GM23338 (cell line): Measurements from ENCODE around the gene OR2T5.
"Not testable (repeated sequence)": the region's sequence is repeated elsewhere in the genome, so short reads cannot be mapped to it uniquely, and the experiment has no call there.

Experiments
- CREB1 ChIP-seq: fragments of 250-450 bp; sonication (Bioruptor Pico); IDR thresholded peaks from 2 replicates; pipeline ENCODE4 v1.5.0; 2020; ENCODE audit warnings: low read depth, mild to moderate bottlenecking, moderate library complexity
- EZH2 ChIP-seq: fragments of 200-600 bp; sonication (generic); IDR thresholded peaks from one replicate; pipeline ENCODE4 v1.8.0; 2017; ENCODE audit warnings: antibody characterized with exemption, mild to moderate bottlenecking, low read depth; ENCODE audit not compliant: unreplicated experiment
- EZH2phosphoT487 ChIP-seq: fragments of 200-600 bp; sonication (generic); IDR thresholded peaks from one replicate; pipeline ENCODE4 v1.8.1; 2018; ENCODE audit warnings: antibody characterized with exemption; ENCODE audit not compliant: unreplicated experiment
- JUNB ChIP-seq: IDR thresholded peaks from one replicate; pipeline ENCODE4 v1.6.1; 2016; ENCODE audit warnings: antibody characterized with exemption; ENCODE audit not compliant: unreplicated experiment
- NANOG ChIP-seq: IDR thresholded peaks from 2 replicates; pipeline ENCODE4 v1.6.1; 2016; ENCODE audit warnings: antibody characterized with exemption, borderline replicate concordance
- POLR2AphosphoS5 ChIP-seq: IDR thresholded peaks from 2 replicates; pipeline ENCODE4 v1.6.1; 2016; ENCODE audit warnings: antibody characterized with exemption, low read depth
- REST ChIP-seq: IDR thresholded peaks from one replicate; pipeline ENCODE4 v1.6.1; 2018; ENCODE audit warnings: antibody characterized with exemption; ENCODE audit not compliant: unreplicated experiment
- ZNF331 ChIP-seq: fragments of 250-450 bp; sonication (Bioruptor Pico); IDR thresholded peaks from 2 replicates; pipeline ENCODE4 v1.5.0; 2020; ENCODE audit warnings: low read depth, mild to moderate bottlenecking, moderate library complexity
- TF ChIP-seq, protein P1 (sequence below), 2 experiments: fragments of 200-600 bp in 1 of 2; sonication (generic) in 1 of 2; conservative IDR thresholded peaks; 2 replicates each; pipeline versions ENCODE4 v1.5.1 to v1.6.1; 2016 to 2017; ENCODE audit warnings: antibody characterized with exemption in 2 of 2, low read depth in 2 of 2, mild to moderate bottlenecking in 2 of 2, moderate library complexity in 1 of 2
- TF ChIP-seq, protein P2 (sequence below): IDR thresholded peaks from 2 replicates; pipeline ENCODE4 v1.6.1; 2016; ENCODE audit warnings: antibody characterized with exemption

GRCh38 chr1:248450466-248451145, 37.8 kb upstream of the OR2T5 start:
- TF ChIP-seq EZH2phosphoT487; POLR2AphosphoS5; REST; CREB1 (CRISPR knock-in tag); EZH2; JUNB; NANOG; ZNF331 (CRISPR knock-in tag): not testable (repeated sequence)
- TF ChIP-seq, protein P1, sequence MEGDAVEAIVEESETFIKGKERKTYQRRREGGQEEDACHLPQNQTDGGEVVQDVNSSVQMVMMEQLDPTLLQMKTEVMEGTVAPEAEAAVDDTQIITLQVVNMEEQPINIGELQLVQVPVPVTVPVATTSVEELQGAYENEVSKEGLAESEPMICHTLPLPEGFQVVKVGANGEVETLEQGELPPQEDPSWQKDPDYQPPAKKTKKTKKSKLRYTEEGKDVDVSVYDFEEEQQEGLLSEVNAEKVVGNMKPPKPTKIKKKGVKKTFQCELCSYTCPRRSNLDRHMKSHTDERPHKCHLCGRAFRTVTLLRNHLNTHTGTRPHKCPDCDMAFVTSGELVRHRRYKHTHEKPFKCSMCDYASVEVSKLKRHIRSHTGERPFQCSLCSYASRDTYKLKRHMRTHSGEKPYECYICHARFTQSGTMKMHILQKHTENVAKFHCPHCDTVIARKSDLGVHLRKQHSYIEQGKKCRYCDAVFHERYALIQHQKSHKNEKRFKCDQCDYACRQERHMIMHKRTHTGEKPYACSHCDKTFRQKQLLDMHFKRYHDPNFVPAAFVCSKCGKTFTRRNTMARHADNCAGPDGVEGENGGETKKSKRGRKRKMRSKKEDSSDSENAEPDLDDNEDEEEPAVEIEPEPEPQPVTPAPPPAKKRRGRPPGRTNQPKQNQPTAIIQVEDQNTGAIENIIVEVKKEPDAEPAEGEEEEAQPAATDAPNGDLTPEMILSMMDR (conservative IDR thresholded peaks at IDR 0.05; ENCODE audit: low read depth in 2 of 2) = not testable (repeated sequence)
- TF ChIP-seq, protein P2, sequence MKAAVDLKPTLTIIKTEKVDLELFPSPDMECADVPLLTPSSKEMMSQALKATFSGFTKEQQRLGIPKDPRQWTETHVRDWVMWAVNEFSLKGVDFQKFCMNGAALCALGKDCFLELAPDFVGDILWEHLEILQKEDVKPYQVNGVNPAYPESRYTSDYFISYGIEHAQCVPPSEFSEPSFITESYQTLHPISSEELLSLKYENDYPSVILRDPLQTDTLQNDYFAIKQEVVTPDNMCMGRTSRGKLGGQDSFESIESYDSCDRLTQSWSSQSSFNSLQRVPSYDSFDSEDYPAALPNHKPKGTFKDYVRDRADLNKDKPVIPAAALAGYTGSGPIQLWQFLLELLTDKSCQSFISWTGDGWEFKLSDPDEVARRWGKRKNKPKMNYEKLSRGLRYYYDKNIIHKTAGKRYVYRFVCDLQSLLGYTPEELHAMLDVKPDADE = not testable (repeated sequence)
